HUES64 (cell line): ENCODE results near the gene CAST.

ENCODE experiments used
- H3K27ac ChIP-seq: 2 replicates; pipeline ENCODE4 v1.7.0; 2013; ENCODE audit warnings: low read depth, low read length, inconsistent platforms
- H3K27me3 ChIP-seq: 2 replicates; pipeline ENCODE4 v1.6.1; 2013; ENCODE audit warnings: mild to moderate bottlenecking, low read length; ENCODE audit not compliant: insufficient read depth
- H3K36me3 ChIP-seq: 2 replicates; pipeline ENCODE4 v1.6.1; 2013; ENCODE audit warnings: mild to moderate bottlenecking, low read length; ENCODE audit not compliant: insufficient read depth
- H3K4me1 ChIP-seq: 2 replicates; pipeline ENCODE4 v1.6.1; 2013; ENCODE audit warnings: mild to moderate bottlenecking, low read length, moderate library complexity; ENCODE audit not compliant: insufficient read depth
- H3K4me3 ChIP-seq: 2 replicates; pipeline ENCODE4 v1.5.1; 2013; ENCODE audit warnings: mild to moderate bottlenecking, low read length, moderate library complexity
- H3K9ac ChIP-seq: 2 replicates; pipeline ENCODE4 v1.6.1; 2013; ENCODE audit warnings: mild to moderate bottlenecking, low read depth, low read length
- H3K9me3 ChIP-seq: 2 replicates; pipeline ENCODE4 v1.6.1; 2013; ENCODE audit warnings: low read depth, low read length; ENCODE audit not compliant: insufficient read depth
- WGBS: fragments of 150-250, 120-280 bp; methylation state at CpG from one replicate; pipeline ENCODE4 v1.1.7; 2013; ENCODE audit warnings: missing lambda C conversion rate; 5-methylcytosine and 5-hydroxymethylcytosine counted together

CAST gene

DNA sequence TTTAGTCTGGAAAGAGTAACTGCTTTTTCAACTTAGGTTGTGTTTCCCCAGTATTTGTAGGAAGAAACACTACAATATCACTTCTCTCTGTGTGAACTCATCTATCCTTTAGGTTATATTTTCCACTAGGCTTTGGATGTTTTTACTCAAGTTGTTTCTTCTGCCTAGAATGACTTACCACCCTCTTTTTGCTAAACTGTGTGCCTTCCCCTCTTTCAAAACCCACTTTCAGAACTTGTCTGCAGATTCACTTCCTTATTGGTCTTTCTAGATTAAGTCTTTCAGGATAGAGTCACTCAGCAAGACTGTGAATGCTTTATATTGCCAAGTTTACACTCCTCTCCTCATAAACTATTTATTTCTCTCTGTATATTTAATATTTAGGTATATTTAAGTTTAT lies 14.2 kb upstream of the CAST start:
- H3K27ac ChIP-seq = no peak overlapping the region
- no peak overlapping the region for H3K4me3 ChIP-seq
- H3K36me3 ChIP-seq = no peaks in the 10 kb centered on the region
- H3K27me3 ChIP-seq = no peaks in the 10 kb centered on the region
- no peak overlapping the region for H3K9ac ChIP-seq
- H3K9me3 ChIP-seq = no peaks in the 10 kb centered on the region
- H3K4me1 ChIP-seq = no peaks in the 10 kb centered on the region; the same call in 1 of the 2 replicates

DNA sequence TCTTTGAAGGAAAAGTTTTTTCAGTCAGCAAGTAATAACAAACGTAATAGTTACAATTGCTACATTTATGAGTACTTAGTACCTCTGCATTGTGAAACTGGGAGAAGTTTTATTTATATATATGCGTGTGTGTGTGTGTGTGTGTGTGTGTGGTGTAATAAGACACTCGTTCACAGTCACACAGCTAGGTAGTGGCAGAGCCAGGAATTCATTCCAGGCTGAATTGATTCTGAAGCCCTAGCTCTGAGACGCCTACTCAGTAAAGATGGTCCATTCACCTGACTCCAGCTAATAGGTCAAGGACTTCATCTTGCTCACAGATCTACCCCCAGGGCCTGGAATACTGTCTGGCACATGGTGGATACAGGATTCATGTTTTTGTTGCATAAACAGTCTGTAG lies 13.6 kb upstream of the CAST start:
- Histone ChIP-seq H3K4me1 (no peaks in the 10 kb centered on the region; the same call in 1 of the 2 replicates), H3K4me3 (no peak overlapping the region), H3K9me3 (no peaks in the 10 kb centered on the region), H3K27me3 (no peaks in the 10 kb centered on the region), H3K27ac (no peak overlapping the region), H3K36me3 (no peaks in the 10 kb centered on the region), H3K9ac (no peak overlapping the region)
- 68% methylated on average over 4 of the region's 4 CpGs for WGBS

DNA sequence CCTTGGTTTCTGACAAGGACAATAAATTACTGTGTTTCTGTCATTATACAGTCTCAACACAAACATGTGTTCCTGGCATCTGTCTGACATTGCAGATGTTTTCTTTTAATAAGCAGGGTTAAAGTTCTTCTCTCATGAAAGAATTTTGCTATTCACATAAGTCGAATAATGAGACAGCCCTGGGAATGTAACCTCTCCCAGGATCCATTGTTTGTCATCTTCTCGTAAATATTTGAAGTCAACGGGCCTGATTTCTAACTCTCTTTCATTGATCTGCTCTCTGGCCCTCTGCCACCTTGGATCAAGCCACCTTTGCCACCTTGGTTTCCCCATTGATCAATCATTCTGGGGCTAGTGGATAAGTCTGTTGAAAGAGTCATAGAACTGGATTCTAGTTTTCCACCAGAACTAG lies 12.9 kb upstream of the CAST start:
- no peaks in the 10 kb centered on the region for H3K36me3 ChIP-seq
- no peak overlapping the region for H3K27ac ChIP-seq
- H3K27me3 ChIP-seq = no peaks in the 10 kb centered on the region
- H3K4me3 ChIP-seq = no peak overlapping the region
- no peaks in the 10 kb centered on the region for H3K9me3 ChIP-seq
- no peak overlapping the region for H3K9ac ChIP-seq
- WGBS = 91% methylated on average over 3 of the region's 3 CpGs
- H3K4me1 ChIP-seq = no peaks in the 10 kb centered on the region; the same call in 1 of the 2 replicates

DNA sequence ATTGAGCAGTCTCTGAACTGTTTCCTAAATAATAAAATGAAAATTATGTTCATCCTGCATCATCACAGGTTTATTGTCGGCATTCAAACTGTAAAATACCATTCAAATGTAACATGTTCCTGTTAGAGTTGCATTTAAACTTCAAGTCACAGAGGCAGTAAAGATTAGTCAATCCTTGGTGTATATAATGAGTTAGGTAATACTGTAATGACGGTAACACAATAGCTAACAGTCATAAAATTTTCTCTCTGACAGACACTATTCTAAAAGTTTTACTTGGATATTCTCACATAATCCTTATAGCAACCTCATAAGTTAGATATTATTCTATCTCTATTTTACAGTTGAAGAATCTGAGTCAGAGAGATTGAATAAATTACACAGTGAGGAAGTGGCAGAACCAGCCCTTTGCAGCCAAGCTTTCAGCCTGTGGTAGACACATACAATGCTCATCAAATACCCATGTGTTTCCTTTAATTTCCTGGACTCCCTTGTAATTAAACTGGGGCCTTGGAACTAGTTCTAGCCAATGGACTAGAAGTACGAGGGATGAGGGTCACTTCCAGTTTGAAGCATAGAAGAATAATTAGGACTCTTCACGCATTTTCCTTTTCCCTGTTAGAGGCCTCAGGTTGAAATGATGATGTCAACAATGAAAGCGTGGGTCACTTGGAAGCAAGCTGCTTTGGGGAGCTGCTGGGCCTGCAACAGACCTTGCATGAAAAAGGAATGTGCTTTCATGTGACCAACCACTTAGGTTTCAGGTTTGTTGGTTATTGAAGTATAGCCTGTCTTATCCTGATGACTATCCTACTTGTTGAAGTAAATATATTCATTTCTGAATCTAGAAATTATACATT lies 12.3 kb upstream of the CAST start:
- Histone ChIP-seq H3K9ac (no peak overlapping the region), H3K27ac (no peak overlapping the region), H3K27me3 (no peaks in the 10 kb centered on the region), H3K9me3 (no peaks in the 10 kb centered on the region), H3K36me3 (no peaks in the 10 kb centered on the region), H3K4me3 (no peak overlapping the region), H3K4me1 (no peaks in the 10 kb centered on the region; the same call in 1 of the 2 replicates)
- 90% methylated on average over 4 of the region's 5 CpGs for WGBS

DNA sequence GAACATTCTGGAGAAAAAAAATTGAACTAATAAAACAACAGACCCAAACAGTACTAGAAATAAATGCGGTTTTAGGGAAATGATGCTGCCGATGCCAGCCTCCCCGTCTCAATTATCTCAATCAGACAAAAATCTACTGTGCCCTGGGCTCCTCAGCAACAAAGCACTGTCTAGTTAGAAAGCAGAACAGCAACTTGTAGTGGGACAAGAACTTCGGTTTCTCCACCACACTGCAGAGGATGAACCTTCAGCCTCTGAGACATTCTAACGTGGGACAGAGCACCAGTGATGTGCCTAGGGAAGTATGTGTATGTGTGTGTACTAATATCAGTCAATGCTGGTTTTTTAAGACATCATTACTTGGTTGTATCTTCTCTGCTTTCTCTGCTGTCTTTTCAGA lies 11.1 kb upstream of the CAST start:
- 95% methylated on average over 5 of the region's 5 CpGs for WGBS
- no peaks in the 10 kb centered on the region for H3K9me3 ChIP-seq
- no peak overlapping the region for H3K4me3 ChIP-seq
- no peaks in the 10 kb centered on the region for H3K27me3 ChIP-seq
- H3K36me3 ChIP-seq = no peaks in the 10 kb centered on the region
- no peak overlapping the region for H3K9ac ChIP-seq
- H3K4me1 ChIP-seq = no peaks in the 10 kb centered on the region; the same call in 1 of the 2 replicates
- H3K27ac ChIP-seq = no peak overlapping the region

DNA sequence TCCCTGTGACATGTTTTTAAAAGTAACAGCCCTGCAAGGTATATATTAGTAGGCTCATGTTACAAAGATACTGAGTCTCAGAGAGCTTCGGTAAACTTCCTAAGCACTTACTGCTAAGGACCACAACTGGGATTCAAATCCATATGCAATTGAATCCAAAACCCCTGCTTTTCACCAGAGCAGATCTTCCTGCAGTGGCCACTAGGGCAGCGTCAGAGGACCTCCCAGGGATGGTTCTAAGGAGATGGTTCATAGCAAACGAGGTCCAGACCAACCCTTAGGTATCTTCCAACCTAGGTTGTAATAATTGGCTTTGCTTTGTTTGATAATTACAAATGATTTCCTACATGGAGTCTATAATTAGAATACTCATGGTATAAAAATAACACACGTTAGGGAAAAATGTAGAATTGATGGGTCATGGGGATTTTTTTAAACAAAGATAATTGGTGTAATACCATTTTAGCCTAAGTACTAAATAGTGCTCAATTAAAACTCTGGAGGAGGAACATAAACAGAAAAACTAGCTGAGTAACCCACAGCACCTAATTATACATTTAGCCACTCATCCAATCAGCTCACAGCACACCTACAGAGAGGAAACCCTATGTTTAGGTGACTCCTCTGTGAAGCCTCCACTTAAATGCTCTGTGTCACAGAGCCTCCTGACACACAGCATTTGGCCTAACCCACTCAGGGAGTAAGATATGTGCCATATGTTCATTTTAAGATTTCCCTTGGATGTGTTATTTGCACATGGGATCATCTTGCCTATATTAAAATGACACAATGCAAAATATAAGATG lies 10.0 kb upstream of the CAST start:
- Histone ChIP-seq H3K9me3 (no peaks in the 10 kb centered on the region), H3K9ac (no peak overlapping the region), H3K4me3 (no peak overlapping the region), H3K36me3 (no peaks in the 10 kb centered on the region), H3K27me3 (no peaks in the 10 kb centered on the region), H3K27ac (no peak overlapping the region), H3K4me1 (no peaks in the 10 kb centered on the region; the same call in 1 of the 2 replicates)
- 69% methylated on average over 3 of the region's 4 CpGs for WGBS

DNA sequence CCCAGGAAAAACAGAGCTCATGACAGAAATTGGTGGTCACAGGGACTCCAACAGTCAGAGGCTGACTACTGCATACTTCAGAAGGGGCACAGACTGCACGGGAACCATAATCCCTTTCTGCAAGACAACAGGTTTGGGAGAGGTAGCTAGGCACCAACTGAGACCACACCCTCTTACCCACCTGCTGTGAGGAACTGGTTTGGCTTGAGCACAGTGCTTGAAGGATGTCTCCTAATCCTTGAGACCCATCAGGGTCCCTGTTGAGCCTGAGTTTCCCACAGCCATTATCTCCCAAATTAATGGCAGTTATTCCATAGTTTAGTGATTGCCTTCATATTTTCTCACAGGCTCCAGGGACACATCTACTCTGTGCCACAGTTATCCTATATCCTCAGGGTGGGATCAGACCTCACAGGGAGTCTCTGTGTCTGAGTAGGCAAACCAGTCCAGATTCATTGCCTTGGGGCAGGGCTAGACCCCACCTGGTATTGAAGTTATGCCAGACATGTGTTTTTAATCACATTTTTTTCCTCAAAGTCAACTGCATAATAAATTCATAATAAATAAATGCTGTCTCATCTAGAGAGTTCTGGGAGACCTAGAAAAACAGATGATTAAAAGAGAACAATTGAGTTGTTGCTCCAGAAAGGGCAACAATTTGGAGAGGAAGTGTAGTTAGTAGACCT lies 9.3 kb upstream of the CAST start:
- Histone ChIP-seq H3K4me1 (no peaks in the 10 kb centered on the region; the same call in 1 of the 2 replicates), H3K27me3 (no peaks in the 10 kb centered on the region), H3K4me3 (no peak overlapping the region), H3K36me3 (no peaks in the 10 kb centered on the region), H3K27ac (no peak overlapping the region), H3K9ac (no peak overlapping the region), H3K9me3 (no peaks in the 10 kb centered on the region)
- whole genome bisulfite sequencing = 35% methylated on average over 1 of the region's 1 CpG

DNA sequence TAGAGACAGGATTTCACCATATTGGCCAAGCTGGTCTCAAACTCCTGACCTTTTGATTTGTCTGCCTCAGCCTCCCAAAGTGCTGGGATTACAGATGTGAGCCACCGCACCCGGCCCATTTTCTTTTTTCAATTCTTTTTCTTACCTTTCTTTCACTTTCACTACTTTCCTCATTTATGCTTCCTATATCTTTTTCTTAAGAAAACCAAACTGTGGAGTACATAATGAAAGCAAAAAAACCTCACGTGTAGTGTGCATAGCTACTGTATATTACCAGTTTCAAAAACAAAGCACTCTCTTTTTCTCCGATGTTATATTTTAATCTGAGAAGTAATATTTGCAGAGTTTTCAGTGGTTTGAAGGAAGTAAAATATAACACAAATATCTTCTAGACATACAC lies 8.0 kb upstream of the CAST start:
- no peak overlapping the region for H3K4me3 ChIP-seq
- H3K27me3 ChIP-seq = peaks cover 3% of the 10 kb centered on the region; the same call in 1 of the 2 replicates
- no peaks in the 10 kb centered on the region for H3K9me3 ChIP-seq
- H3K36me3 ChIP-seq = no peaks in the 10 kb centered on the region
- no peaks in the 10 kb centered on the region; the same call in 1 of the 2 replicates for H3K4me1 ChIP-seq
- H3K9ac ChIP-seq = no peak overlapping the region
- H3K27ac ChIP-seq = no peak overlapping the region
- 98% methylated on average over 3 of the region's 4 CpGs for WGBS

DNA sequence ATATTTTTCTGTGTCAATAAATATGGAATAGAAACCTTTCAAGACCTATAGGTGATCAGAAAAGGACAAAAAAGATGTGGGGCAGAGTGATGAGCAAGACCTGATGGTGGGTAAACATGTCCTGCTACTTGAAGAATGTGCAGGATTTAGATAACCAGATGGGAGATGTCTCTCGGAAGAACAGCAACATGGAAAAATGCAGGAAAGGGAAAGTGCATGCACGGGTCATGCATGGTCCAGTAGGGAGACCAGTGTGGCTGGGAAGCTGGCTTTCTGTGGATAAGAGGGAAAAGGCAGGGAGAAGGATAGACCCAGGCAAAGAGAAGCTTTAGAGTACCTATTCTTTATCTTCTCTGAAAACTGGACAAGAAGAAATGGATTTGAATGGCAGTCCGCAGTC lies 7.1 kb upstream of the CAST start:
- Histone ChIP-seq H3K27me3 (peaks cover 11% of the 10 kb centered on the region), H3K27ac (no peak overlapping the region), H3K9ac (no peak overlapping the region), H3K9me3 (no peaks in the 10 kb centered on the region), H3K4me1 (no peaks in the 10 kb centered on the region; the same call in 1 of the 2 replicates), H3K4me3 (no peak overlapping the region), H3K36me3 (no peaks in the 10 kb centered on the region)
- 85% methylated on average over 3 of the region's 3 CpGs for WGBS

DNA sequence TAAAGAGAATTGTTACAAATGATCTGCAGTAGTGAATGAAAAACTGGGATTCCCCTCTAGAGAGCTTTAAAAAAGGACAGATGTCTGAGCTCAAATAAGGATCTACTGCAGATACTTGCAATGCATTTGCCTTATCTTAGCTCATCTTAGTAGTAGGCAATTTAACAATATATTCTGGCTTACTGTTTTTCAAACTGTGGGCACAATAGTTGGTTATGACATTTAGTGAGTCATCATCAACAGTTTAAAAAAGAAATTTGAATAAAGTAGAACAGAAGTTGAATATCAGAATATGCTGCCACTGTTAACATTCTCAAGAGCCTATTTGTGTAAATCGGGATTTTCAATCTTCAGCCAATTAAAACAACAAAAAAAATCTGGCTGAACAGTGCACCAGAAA lies 6.7 kb upstream of the CAST start:
- no peak overlapping the region for H3K9ac ChIP-seq
- no peak overlapping the region for H3K27ac ChIP-seq
- no peak overlapping the region for H3K4me3 ChIP-seq
- WGBS = 83% methylated on average over 1 of the region's 1 CpG
- peaks cover 15% of the 10 kb centered on the region for H3K27me3 ChIP-seq
- no peaks in the 10 kb centered on the region; the same call in 1 of the 2 replicates for H3K4me1 ChIP-seq
- H3K9me3 ChIP-seq = no peaks in the 10 kb centered on the region
- no peaks in the 10 kb centered on the region for H3K36me3 ChIP-seq

DNA sequence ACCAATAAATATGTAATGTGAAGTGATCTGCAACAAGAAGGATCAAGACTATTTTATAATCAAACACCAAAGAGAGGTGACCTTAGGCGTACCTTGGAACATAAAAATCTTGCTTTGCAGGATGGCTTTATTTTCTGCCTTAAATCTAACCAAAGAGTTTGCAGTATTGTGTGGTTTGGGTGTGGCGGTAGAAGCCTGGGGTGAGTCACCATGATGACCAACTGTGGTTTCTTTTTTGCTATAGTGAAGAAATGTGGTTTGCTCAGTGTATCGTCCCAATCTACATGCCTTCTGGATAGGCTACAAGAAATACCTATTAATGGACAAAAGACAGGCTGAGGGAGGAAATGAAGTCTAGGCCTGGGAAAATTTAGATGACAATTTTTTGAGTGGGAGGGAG lies 5.1 kb upstream of the CAST start:
- H3K4me1 ChIP-seq = peaks cover 5% of the 10 kb centered on the region; the same call in 1 of the 2 replicates
- no peak overlapping the region for H3K27ac ChIP-seq
- WGBS = 89% methylated on average over 3 of the region's 3 CpGs
- H3K9ac ChIP-seq = no peak overlapping the region
- no peaks in the 10 kb centered on the region for H3K9me3 ChIP-seq
- H3K27me3 ChIP-seq = peaks cover 20% of the 10 kb centered on the region
- no peaks in the 10 kb centered on the region for H3K36me3 ChIP-seq
- no peak overlapping the region for H3K4me3 ChIP-seq
